ENCODE results near the gene NUB1. TPM values are rescaled to one million over a fixed set of nuclear protein-coding genes. Genes with fewer than 3 reads are reported as not detected.
A peak's percentile ranks its signal among the peaks of the same experiment; 100 is the strongest.

Gene NUB1
- total RNA-seq, 1 donor from 2014 or later, result 41.5 TPM

DNA sequence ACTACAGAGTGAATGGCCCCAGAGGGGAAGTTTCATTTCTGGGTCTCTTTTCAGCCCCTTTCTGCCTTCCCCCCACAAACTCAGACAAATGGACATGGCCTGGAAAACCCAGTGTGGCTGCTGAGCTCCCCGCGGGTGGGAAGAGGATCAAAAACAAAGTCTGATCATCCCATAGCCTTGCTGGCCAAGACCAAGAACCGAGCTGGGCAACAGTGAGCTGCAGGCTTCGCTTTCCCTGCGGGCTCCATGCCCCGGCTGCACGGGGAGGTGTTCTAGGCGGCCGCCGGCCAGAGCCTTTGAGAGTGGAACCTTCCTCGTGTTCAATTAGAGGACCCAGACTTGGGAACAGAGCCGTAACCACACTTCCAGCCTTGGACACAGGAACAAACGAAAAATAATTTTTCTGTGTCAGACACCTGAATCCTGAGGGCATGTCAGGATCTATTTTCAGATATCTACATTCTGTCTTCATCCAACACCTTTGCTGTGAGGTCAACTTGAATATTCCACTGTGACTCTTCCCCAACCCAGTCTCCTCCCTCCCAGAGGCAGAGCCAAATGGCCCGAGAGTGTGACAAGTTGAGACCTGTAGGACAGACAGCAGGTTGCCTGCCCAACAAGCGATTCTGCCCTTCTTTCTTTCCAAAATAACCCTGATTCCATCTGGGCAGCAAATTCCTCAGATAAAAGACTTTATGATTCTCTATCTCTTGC, 42.2 kb downstream of the NUB1 start:
- H3K27ac Mint-ChIP-seq (ENCODE audit: unreplicated experiment), result no peak overlapping the region
- H3K27me3 Mint-ChIP-seq (ENCODE audit: unreplicated experiment), result peaks cover 21% of the 10 kb centered on the region
- peaks cover 9% of the 10 kb centered on the region for H3K4me1 Mint-ChIP-seq (ENCODE audit: unreplicated experiment)
- H3K36me3 Mint-ChIP-seq (ENCODE audit: low read depth, unreplicated experiment), result peaks cover 29% of the 10 kb centered on the region
- TF ChIP-seq, protein P1, sequence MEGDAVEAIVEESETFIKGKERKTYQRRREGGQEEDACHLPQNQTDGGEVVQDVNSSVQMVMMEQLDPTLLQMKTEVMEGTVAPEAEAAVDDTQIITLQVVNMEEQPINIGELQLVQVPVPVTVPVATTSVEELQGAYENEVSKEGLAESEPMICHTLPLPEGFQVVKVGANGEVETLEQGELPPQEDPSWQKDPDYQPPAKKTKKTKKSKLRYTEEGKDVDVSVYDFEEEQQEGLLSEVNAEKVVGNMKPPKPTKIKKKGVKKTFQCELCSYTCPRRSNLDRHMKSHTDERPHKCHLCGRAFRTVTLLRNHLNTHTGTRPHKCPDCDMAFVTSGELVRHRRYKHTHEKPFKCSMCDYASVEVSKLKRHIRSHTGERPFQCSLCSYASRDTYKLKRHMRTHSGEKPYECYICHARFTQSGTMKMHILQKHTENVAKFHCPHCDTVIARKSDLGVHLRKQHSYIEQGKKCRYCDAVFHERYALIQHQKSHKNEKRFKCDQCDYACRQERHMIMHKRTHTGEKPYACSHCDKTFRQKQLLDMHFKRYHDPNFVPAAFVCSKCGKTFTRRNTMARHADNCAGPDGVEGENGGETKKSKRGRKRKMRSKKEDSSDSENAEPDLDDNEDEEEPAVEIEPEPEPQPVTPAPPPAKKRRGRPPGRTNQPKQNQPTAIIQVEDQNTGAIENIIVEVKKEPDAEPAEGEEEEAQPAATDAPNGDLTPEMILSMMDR (IDR thresholded peaks at IDR 0.05; ENCODE audit: unreplicated experiment), result no peak
- H3K9me3 Mint-ChIP-seq (ENCODE audit: unreplicated experiment), result no peaks in the 10 kb centered on the region
- no peak overlapping the region for H3K4me3 Mint-ChIP-seq (ENCODE audit: unreplicated experiment)
- DNase-seq (ENCODE audit: low spot score), result no peak

DNA sequence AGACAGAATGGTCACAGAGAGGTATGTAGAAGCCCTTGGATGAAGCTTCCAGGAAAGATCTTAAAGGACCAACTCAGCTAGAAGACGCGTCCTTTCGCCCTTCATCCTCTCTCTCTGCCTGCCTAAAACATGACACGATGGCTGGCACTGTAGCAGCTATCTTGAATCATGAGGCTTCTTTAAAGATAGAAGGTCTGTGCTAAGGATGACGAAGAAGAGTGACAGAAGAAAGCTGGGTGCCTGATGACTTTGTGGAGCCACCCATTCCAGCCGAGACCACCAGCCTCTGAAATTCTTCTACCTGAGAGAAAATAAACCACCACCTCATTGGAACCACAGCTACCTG, 42.7 kb downstream of the NUB1 start:
- H3K27ac Mint-ChIP-seq (ENCODE audit: unreplicated experiment), result no peak overlapping the region
- no peaks in the 10 kb centered on the region for H3K9me3 Mint-ChIP-seq (ENCODE audit: unreplicated experiment)
- H3K4me3 Mint-ChIP-seq (ENCODE audit: unreplicated experiment), result no peak overlapping the region
- peaks cover 9% of the 10 kb centered on the region for H3K4me1 Mint-ChIP-seq (ENCODE audit: unreplicated experiment)
- no peak for DNase-seq (ENCODE audit: low spot score)
- H3K27me3 Mint-ChIP-seq (ENCODE audit: unreplicated experiment), result peaks cover 18% of the 10 kb centered on the region
- H3K36me3 Mint-ChIP-seq (ENCODE audit: low read depth, unreplicated experiment), result peaks cover 24% of the 10 kb centered on the region
- TF ChIP-seq, protein P1 (IDR thresholded peaks at IDR 0.05; ENCODE audit: unreplicated experiment), result no peak

DNA sequence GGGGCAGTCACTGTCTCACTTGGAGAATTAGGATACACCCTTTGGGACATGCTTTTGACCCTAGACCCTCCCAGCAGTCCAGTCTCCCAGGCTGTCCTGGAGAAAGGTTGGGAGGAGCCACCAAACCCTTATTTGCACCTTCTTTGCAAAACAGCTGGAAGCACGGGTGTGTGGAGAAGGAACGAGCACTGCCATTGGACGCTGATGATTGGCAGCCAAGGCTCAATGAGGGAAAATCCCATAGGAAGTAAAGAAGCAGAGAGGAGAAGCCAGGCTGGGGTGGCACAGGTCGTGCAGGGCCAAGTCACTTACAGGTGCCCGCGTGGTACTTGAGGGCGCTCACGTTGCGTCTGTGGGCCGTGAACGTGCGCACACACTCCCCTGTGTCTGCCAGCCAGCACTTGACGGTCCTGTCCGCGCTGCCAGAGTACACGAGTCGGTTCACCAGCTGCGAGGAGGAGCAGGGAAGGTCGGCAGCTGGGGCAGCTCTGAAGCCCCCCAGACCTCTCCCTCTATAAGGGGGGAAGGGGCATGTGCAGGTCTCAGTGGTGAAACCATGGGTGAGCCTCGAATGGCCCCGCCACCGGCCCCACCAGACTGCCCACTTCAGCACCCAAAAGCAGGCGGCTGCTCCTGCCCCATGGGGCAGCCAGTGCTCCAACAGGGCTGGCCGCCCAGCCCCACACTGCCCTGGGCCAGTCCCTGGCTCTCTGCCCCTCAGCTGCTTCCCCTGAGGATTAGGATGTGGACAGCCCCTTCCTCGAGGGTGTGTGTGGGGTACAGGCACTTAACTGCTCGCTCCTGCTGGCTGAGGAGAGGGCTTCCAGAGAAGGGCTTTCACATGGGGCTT, 43.4 kb downstream of the NUB1 start:
- Mint-ChIP-seq H3K36me3 (ENCODE audit: low read depth, unreplicated experiment) (peaks cover 26% of the 10 kb centered on the region), H3K9me3 (ENCODE audit: unreplicated experiment) (no peaks in the 10 kb centered on the region), H3K4me3 (ENCODE audit: unreplicated experiment) (no peak overlapping the region), H3K27me3 (ENCODE audit: unreplicated experiment) (peaks cover 18% of the 10 kb centered on the region), H3K4me1 (ENCODE audit: unreplicated experiment) (peaks cover 9% of the 10 kb centered on the region), H3K27ac (ENCODE audit: unreplicated experiment) (peak overlapping the region; percentile 5)
- TF ChIP-seq, protein P1 (IDR thresholded peaks at IDR 0.05; ENCODE audit: unreplicated experiment), result no peak
- no peak for DNase-seq (ENCODE audit: low spot score)

- peaks cover 18% of the 10 kb centered on the region for H3K27me3 Mint-ChIP-seq (ENCODE audit: unreplicated experiment)
- no peak overlapping the region for H3K27ac Mint-ChIP-seq (ENCODE audit: unreplicated experiment)
These were observed 44.2 kb downstream of the NUB1 start for GRCh38 chr7:151385626-151386300.

More at GRCh38 chr7:151385626-151386300, 44.2 kb downstream of the NUB1 start:
- peaks cover 33% of the 10 kb centered on the region for H3K36me3 Mint-ChIP-seq (ENCODE audit: low read depth, unreplicated experiment)
- no peaks in the 10 kb centered on the region for H3K9me3 Mint-ChIP-seq (ENCODE audit: unreplicated experiment)
- peaks cover 9% of the 10 kb centered on the region for H3K4me1 Mint-ChIP-seq (ENCODE audit: unreplicated experiment)
- TF ChIP-seq, protein P1 (IDR thresholded peaks at IDR 0.05; ENCODE audit: unreplicated experiment), result no peak
- no peak overlapping the region for H3K4me3 Mint-ChIP-seq (ENCODE audit: unreplicated experiment)
- DNase-seq (ENCODE audit: low spot score), result no peak

All from endothelial cell (in vitro differentiated cells).